ENCODE results near the gene XRCC1. TPM values are rescaled to one million over a fixed set of nuclear protein-coding genes. Genes with fewer than 3 reads are reported as not detected.
A peak's percentile ranks its signal among the peaks of the same experiment; 100 is the strongest.

XRCC1 gene
- total and polyA plus RNA-seq, 10 of the 15 experiments (the other 5 are each of a cell fraction or from before 2014, with no cell fraction given), result 2.0 to 51.1 (median 33.7) TPM

DNA sequence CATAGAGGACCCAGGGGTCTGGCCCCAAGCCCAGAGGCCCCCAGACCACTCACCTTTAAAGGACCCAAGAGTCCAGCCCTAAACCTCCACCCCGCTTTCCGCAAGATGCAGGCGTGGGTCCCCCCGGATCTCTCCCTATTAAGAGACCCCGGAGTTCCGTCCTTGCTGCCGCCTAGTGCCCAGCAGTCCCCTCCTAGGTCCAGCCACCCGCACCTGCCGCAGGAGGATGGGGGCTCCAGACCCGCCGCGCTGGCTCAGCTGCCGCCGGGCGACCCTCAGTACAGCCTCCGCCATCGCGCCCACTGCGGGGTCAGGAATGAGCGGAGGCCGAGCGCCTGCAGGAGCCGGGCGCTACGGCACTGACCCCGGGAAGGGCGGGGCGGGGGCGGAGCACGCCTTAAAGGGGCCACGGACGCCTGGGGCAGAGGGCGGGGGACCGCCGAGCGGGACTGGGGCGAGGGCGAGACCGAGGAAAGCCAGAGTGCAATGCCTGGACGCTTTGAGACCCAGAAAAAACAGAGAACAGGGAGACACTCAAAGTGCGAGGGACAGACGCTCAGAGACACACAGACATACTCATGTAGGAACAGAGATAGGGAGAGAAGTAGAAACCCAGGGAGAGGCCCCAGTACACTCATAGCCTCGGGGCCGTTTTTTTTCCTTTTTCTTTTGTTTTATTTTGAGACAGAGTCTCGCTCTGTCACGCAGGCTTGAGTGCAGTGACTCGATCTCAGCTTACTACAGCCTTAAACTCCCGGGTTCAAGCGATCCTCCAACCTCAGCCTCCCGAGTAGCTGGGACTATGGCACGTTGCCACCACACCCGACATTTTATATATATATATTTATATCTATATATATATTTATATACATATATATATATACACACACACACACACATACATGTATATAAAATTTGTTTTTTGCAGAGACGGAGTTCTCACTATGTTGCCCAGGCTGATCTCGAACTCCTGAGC is 48.2 kb downstream of the XRCC1 start, which contains the start of gene ETHE1 (continued):
- no peak for TF ChIP-seq ZNF217 (IDR thresholded peaks at IDR 0.05)
- TF ChIP-seq MTA2 (IDR thresholded peaks at IDR 0.05; ENCODE audit: low read depth), result no peak
- TF ChIP-seq, protein P1, sequence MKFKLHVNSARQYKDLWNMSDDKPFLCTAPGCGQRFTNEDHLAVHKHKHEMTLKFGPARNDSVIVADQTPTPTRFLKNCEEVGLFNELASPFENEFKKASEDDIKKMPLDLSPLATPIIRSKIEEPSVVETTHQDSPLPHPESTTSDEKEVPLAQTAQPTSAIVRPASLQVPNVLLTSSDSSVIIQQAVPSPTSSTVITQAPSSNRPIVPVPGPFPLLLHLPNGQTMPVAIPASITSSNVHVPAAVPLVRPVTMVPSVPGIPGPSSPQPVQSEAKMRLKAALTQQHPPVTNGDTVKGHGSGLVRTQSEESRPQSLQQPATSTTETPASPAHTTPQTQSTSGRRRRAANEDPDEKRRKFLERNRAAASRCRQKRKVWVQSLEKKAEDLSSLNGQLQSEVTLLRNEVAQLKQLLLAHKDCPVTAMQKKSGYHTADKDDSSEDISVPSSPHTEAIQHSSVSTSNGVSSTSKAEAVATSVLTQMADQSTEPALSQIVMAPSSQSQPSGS (IDR thresholded peaks at IDR 0.05; ENCODE audit: low read length), result no peak
- TF ChIP-seq ZNF622 (IDR thresholded peaks at IDR 0.05), result no peak
- TF ChIP-seq SUZ12 (IDR thresholded peaks at IDR 0.05; ENCODE audit: unreplicated experiment), result no peak
- TF ChIP-seq PML (IDR thresholded peaks at IDR 0.05; ENCODE audit: low read length), result no peak
- TF ChIP-seq TCF12 (IDR thresholded peaks at IDR 0.05; ENCODE audit: low read depth, low read length), result 0 out of 2 replicates have a peak, but pooled peaks have one; percentile 32
- no peak for TF ChIP-seq ASH2L (IDR thresholded peaks at IDR 0.05; ENCODE audit: borderline replicate concordance, low read depth)
- no peak for TF ChIP-seq FOXM1 (IDR thresholded peaks at IDR 0.05; ENCODE audit: low read depth, low read length)

All from GM12878 (cell line).